H1 (cell line): Measurements from ENCODE around the gene BRCA1.

Experiments used
- EZH2 ChIP-seq: fragments of 200-600 bp; sonication (generic); IDR thresholded peaks from 2 replicates; pipeline ENCODE4 v1.7.1; 2012; ENCODE audit warnings: low read depth, mild to moderate bottlenecking, moderate library complexity, low read length, inconsistent platforms; ENCODE audit not compliant: severe bottlenecking
- GTF2F1 ChIP-seq: IDR thresholded peaks from 2 replicates; pipeline ENCODE4 v1.6.1; 2012; ENCODE audit warnings: low read depth, low read length, improper control_type of control experiment, borderline replicate concordance
- JUN ChIP-seq: IDR thresholded peaks from 2 replicates; pipeline ENCODE4 v1.6.1; 2011; ENCODE audit warnings: low read depth, mild to moderate bottlenecking, improper control_type of control experiment, low read length
- KDM1A ChIP-seq: fragments of 200-600, 300-600 bp; sonication (generic); IDR thresholded peaks from 2 replicates; pipeline ENCODE4 v1.7.1; 2016; ENCODE audit warnings: mild to moderate bottlenecking, low read length, borderline replicate concordance
- NANOG ChIP-seq: IDR thresholded peaks from 2 replicates; pipeline ENCODE4 v1.6.1; 2011; ENCODE audit warnings: low read length, low read depth, mild to moderate bottlenecking, inconsistent platforms; ENCODE audit not compliant: insufficient read depth, poor library complexity, severe bottlenecking
- POLR2AphosphoS5 ChIP-seq: IDR thresholded peaks from 2 replicates; pipeline ENCODE4 v1.6.1; 2011; ENCODE audit warnings: low read depth, low read length
- RAD21 ChIP-seq, 2 experiments: IDR thresholded peaks in 1 of 2; conservative IDR thresholded peaks in 1 of 2; 2 replicates each; pipeline ENCODE4 v1.6.1; 2011; ENCODE audit warnings: low read depth in 2 of 2, low read length in 2 of 2, improper control_type of control experiment in 1 of 2, inconsistent platforms in 1 of 2, mild to moderate bottlenecking in 1 of 2, moderate library complexity in 1 of 2
- SAP30 ChIP-seq: fragments of 300-600 bp; sonication (generic); IDR thresholded peaks from 2 replicates; pipeline ENCODE4 v1.7.1; 2012; ENCODE audit warnings: low read length, moderate library complexity, mild to moderate bottlenecking, inconsistent platforms; ENCODE audit not compliant: insufficient read depth, insufficient replicate concordance
- TAF1 ChIP-seq: IDR thresholded peaks from 2 replicates; pipeline ENCODE4 v1.6.1; 2011; ENCODE audit warnings: mild to moderate bottlenecking, low read depth, low read length
- TCF12 ChIP-seq: IDR thresholded peaks from 2 replicates; pipeline ENCODE4 v1.6.1; 2011; ENCODE audit warnings: low read depth, mild to moderate bottlenecking, low read length
- YY1 ChIP-seq: IDR thresholded peaks from 2 replicates; pipeline ENCODE4 v1.6.1; 2011; ENCODE audit warnings: low read depth, mild to moderate bottlenecking, low read length
- TF ChIP-seq, protein P1 (sequence below), 3 experiments: IDR thresholded peaks; 1 replicate in 2 of 3; 2 replicates in 1 of 3; pipeline versions ENCODE4 v1.5.1 to v1.6.1; 2011; ENCODE audit warnings: low read length in 3 of 3, mild to moderate bottlenecking in 3 of 3, inconsistent platforms in 2 of 3, low read depth in 1 of 3, moderate library complexity in 1 of 3; ENCODE audit not compliant: insufficient read depth in 1 of 3; ENCODE audit errors: control extremely low read depth in 1 of 3
- TF ChIP-seq, protein P2 (sequence below): IDR thresholded peaks from 2 replicates; pipeline ENCODE4 v1.6.1; 2012; ENCODE audit warnings: inconsistent platforms
- TF ChIP-seq, protein P3 (sequence below): IDR thresholded peaks from 2 replicates; pipeline ENCODE4 v1.6.1; 2012; ENCODE audit warnings: low read length, inconsistent platforms

DNA sequence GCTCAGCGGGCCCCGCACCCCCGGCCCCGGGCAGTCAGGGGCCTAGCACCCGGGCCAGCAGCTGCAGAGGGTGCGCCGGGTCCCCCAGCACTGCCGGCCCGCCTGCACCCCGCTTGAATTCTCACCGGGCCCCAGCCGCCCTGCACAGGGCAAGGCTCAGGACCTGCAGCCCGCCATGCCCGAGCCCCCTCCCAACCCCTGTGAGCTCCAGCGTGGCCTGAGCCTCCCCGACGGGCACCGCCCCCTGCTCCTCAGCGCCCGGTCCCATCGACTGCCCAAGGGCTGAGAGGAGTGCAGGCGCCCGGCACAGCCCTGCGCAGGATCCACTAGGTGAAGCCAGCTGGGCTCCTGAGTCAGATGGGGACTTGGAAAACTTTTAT is 1.7 kb upstream of the BRCA1 start:
- TF ChIP-seq POLR2AphosphoS5 (no peak), EZH2 (no peak), YY1 (no peak), SAP30 (no peak), GTF2F1 (no peak), JUN (no peak), RAD21 (IDR thresholded peaks at IDR 0.05 in 1 of 2, conservative IDR thresholded peaks at IDR 0.05 in 1 of 2; ENCODE audit: low read depth in 2 of 2, low read length in 2 of 2) (no peak), TCF12 (no peak), NANOG (no peak), TAF1 (no peak), KDM1A (no peak)
- TF ChIP-seq, protein P1, sequence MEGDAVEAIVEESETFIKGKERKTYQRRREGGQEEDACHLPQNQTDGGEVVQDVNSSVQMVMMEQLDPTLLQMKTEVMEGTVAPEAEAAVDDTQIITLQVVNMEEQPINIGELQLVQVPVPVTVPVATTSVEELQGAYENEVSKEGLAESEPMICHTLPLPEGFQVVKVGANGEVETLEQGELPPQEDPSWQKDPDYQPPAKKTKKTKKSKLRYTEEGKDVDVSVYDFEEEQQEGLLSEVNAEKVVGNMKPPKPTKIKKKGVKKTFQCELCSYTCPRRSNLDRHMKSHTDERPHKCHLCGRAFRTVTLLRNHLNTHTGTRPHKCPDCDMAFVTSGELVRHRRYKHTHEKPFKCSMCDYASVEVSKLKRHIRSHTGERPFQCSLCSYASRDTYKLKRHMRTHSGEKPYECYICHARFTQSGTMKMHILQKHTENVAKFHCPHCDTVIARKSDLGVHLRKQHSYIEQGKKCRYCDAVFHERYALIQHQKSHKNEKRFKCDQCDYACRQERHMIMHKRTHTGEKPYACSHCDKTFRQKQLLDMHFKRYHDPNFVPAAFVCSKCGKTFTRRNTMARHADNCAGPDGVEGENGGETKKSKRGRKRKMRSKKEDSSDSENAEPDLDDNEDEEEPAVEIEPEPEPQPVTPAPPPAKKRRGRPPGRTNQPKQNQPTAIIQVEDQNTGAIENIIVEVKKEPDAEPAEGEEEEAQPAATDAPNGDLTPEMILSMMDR (IDR thresholded peaks at IDR 0.05; ENCODE audit: control extremely low read depth in 1 of 3, insufficient read depth in 1 of 3, low read depth in 1 of 3, low read length in 3 of 3): no peak
- TF ChIP-seq, protein P2, sequence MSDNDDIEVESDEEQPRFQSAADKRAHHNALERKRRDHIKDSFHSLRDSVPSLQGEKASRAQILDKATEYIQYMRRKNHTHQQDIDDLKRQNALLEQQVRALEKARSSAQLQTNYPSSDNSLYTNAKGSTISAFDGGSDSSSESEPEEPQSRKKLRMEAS: no peak
- TF ChIP-seq, protein P3, sequence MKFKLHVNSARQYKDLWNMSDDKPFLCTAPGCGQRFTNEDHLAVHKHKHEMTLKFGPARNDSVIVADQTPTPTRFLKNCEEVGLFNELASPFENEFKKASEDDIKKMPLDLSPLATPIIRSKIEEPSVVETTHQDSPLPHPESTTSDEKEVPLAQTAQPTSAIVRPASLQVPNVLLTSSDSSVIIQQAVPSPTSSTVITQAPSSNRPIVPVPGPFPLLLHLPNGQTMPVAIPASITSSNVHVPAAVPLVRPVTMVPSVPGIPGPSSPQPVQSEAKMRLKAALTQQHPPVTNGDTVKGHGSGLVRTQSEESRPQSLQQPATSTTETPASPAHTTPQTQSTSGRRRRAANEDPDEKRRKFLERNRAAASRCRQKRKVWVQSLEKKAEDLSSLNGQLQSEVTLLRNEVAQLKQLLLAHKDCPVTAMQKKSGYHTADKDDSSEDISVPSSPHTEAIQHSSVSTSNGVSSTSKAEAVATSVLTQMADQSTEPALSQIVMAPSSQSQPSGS: no peak
